ENCODE results near the gene THRAP3.
A peak's percentile ranks its signal among the peaks of the same experiment; 100 is the strongest.

Gene THRAP3

GRCh38 chr1:36223996-36224536 lies at the start of gene THRAP3:
Gene THRAP3, plus strand, starts transcription at chr1:36224443. Its CDS starts 58,121 bp downstream, at chr1:36282564.
- Histone ChIP-seq H3K4me1 (ENCODE audit: insufficient read depth, low read length) (peaks cover 41% of the 10 kb centered on the region), H2AFZ (ENCODE audit: low read depth, low read length) (peak within 1 kb of the TSS; percentile 92), H4K20me1 (ENCODE audit: insufficient read depth, low read length) (peaks cover 40% of the 10 kb centered on the region), H3K4me3 (ENCODE audit: low read depth in 1 of 2, low read length in 2 of 2) (peak within 1 kb of the TSS; percentile 81 to 88), H3K79me2 (ENCODE audit: insufficient read depth, low read length) (peaks cover 53% of the 10 kb centered on the region), H3K36me3 (ENCODE audit: insufficient read depth, low read length) (peaks cover 32% of the 10 kb centered on the region), H3K4me2 (ENCODE audit: insufficient read depth, low read length) (peak within 1 kb of the TSS; percentile 76), H3K27ac (ENCODE audit: low read length) (peak within 1 kb of the TSS; percentile 92), H3K27me3 (ENCODE audit: insufficient read depth, low read length, poor library complexity) (no peaks in the 10 kb centered on the region), H3K9me3 (ENCODE audit: insufficient read depth, low read length, severe bottlenecking) (no peaks in the 10 kb centered on the region), H3K9ac (ENCODE audit: low read depth, low read length) (peak within 1 kb of the TSS; percentile 83)
- DNase-seq (peak; percentile 100), ATAC-seq (ENCODE audit: insufficient read depth, low read depth) (peak; percentile 92)
- TF ChIP-seq EZH2 (IDR thresholded peaks at IDR 0.05; ENCODE audit: borderline replicate concordance, low read depth, low read length, severe bottlenecking): no peak
- peak; percentile 8 for TF ChIP-seq CTCF (IDR thresholded peaks at IDR 0.05; ENCODE audit: borderline replicate concordance, extremely low read depth, low read length, poor library complexity, severe bottlenecking)

DNA sequence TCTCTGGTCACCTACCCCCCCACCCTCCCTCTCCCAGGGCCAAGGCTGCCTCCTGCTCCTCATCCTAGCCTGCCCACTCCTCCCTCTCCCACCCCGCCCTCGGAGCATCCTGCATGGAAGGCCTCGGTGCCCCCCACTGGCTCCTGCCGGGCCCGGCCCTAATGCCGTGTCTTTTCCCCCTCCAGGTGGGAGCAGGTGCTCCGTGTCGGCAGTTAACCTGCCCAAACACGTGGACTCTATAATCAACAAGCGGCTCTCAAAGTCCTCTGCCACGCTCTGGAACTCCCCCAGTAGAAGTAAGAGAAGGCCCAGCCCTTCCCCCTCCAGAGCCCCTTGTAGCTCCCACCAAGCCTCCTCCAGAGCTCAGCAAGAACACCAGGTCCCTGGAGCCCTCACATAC lies 49.5 kb upstream of the THRAP3 start:
- no peak for DNase-seq
- H3K4me1 ChIP-seq (ENCODE audit: insufficient read depth, low read length): no peaks in the 10 kb centered on the region
- no peak for TF ChIP-seq EZH2 (IDR thresholded peaks at IDR 0.05; ENCODE audit: borderline replicate concordance, low read depth, low read length, severe bottlenecking)
- TF ChIP-seq CTCF (IDR thresholded peaks at IDR 0.05; ENCODE audit: borderline replicate concordance, extremely low read depth, low read length, poor library complexity, severe bottlenecking): no peak
- H3K4me3 ChIP-seq (ENCODE audit: low read depth in 1 of 2, low read length in 2 of 2): no peak overlapping the region
- H3K4me2 ChIP-seq (ENCODE audit: insufficient read depth, low read length): no peak overlapping the region
- peaks cover 8% of the 10 kb centered on the region for H3K79me2 ChIP-seq (ENCODE audit: insufficient read depth, low read length)
- H2AFZ ChIP-seq (ENCODE audit: low read depth, low read length): no peak overlapping the region
- ATAC-seq (ENCODE audit: insufficient read depth, low read depth): no peak
- H3K36me3 ChIP-seq (ENCODE audit: insufficient read depth, low read length): peaks cover 93% of the 10 kb centered on the region
- H3K9ac ChIP-seq (ENCODE audit: low read depth, low read length): no peak overlapping the region
- H3K27me3 ChIP-seq (ENCODE audit: insufficient read depth, low read length, poor library complexity): no peaks in the 10 kb centered on the region
- H3K9me3 ChIP-seq (ENCODE audit: insufficient read depth, low read length, severe bottlenecking): no peaks in the 10 kb centered on the region
- H4K20me1 ChIP-seq (ENCODE audit: insufficient read depth, low read length): peaks cover 48% of the 10 kb centered on the region
- H3K27ac ChIP-seq (ENCODE audit: low read length): no peak overlapping the region

- Histone ChIP-seq H3K27ac (ENCODE audit: low read length) (no peak overlapping the region), H3K4me3 (ENCODE audit: low read depth in 1 of 2, low read length in 2 of 2) (no peak overlapping the region), H3K27me3 (ENCODE audit: insufficient read depth, low read length, poor library complexity) (no peaks in the 10 kb centered on the region), H2AFZ (ENCODE audit: low read depth, low read length) (no peak overlapping the region), H3K36me3 (ENCODE audit: insufficient read depth, low read length) (peaks cover 94% of the 10 kb centered on the region), H3K9ac (ENCODE audit: low read depth, low read length) (no peak overlapping the region), H4K20me1 (ENCODE audit: insufficient read depth, low read length) (peaks cover 45% of the 10 kb centered on the region), H3K4me2 (ENCODE audit: insufficient read depth, low read length) (no peak overlapping the region), H3K9me3 (ENCODE audit: insufficient read depth, low read length, severe bottlenecking) (no peaks in the 10 kb centered on the region), H3K4me1 (ENCODE audit: insufficient read depth, low read length) (no peaks in the 10 kb centered on the region), H3K79me2 (ENCODE audit: insufficient read depth, low read length) (peaks cover 2% of the 10 kb centered on the region; the same call in 1 of the 2 replicates)
- ATAC-seq (ENCODE audit: insufficient read depth, low read depth) (0 out of 3 replicates have a peak, but pooled peaks have one; percentile 34), DNase-seq (no peak)
- TF ChIP-seq CTCF (IDR thresholded peaks at IDR 0.05; ENCODE audit: borderline replicate concordance, extremely low read depth, low read length, poor library complexity, severe bottlenecking): no peak
- TF ChIP-seq EZH2 (IDR thresholded peaks at IDR 0.05; ENCODE audit: borderline replicate concordance, low read depth, low read length, severe bottlenecking): no peak
Measured at GRCh38 chr1:36175137-36176095, 48.8 kb upstream of the THRAP3 start.
